ENCODE results near the gene ALDOB. TPM values are rescaled to one million over a fixed set of nuclear protein-coding genes. Genes with fewer than 3 reads are reported as not detected.

ALDOB gene
- total RNA-seq, 2 donors from 2014 or later: 0.24 to 0.85 TPM

DNA sequence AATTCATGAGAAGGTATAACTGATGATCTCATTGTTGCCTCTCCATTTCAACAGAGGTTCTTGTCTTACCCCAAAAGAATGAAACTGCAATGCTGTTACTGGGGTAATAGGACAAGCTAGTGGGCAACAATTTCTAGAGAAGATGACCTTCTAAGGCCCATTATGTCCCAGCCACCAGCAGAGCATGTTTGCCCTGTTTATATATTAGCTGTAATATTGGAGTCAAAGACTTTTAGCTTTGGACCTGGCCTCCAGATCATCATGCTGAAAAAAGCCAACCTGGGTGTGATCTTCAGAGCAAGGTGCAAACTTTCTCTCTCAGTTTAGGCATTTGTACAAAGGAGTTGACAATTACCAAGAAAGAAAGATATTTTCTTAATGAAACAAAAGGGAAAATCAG, 3.4 kb downstream of the ALDOB start:
- Histone ChIP-seq H3K4me1 (peaks cover 0 to 5% of the 10 kb centered on the region in 2 donors), H3K9me3 (no peaks in the 10 kb centered on the region), H3K36me3 (no peaks in the 10 kb centered on the region), H3K4me3 (no peak overlapping the region), H3K27me3 (no peaks in the 10 kb centered on the region), H3K27ac (no peak overlapping the region)
- DNase-seq (ENCODE audit: low spot score): no peak
- TF ChIP-seq CTCF (IDR thresholded peaks at IDR 0.05): no peak

- Histone ChIP-seq H3K4me1 (peaks cover 0 to 3% of the 10 kb centered on the region in 2 donors), H3K27me3 (no peaks in the 10 kb centered on the region), H3K36me3 (no peaks in the 10 kb centered on the region), H3K4me3 (no peak overlapping the region), H3K9me3 (no peaks in the 10 kb centered on the region), H3K27ac (no peak overlapping the region)
- no peak for TF ChIP-seq CTCF (IDR thresholded peaks at IDR 0.05)
- DNase-seq (ENCODE audit: low spot score): no peak
Observed at GRCh38 chr9:101429736-101430135, 5.8 kb downstream of the ALDOB start.

GRCh38 chr9:101428909-101429308, 6.7 kb downstream of the ALDOB start:
- TF ChIP-seq CTCF (IDR thresholded peaks at IDR 0.05): no peak
- no peak overlapping the region for H3K27ac ChIP-seq
- H3K9me3 ChIP-seq: no peaks in the 10 kb centered on the region
- no peak overlapping the region for H3K4me3 ChIP-seq
- no peaks in the 10 kb centered on the region for H3K4me1 ChIP-seq
- no peaks in the 10 kb centered on the region for H3K36me3 ChIP-seq
- no peaks in the 10 kb centered on the region for H3K27me3 ChIP-seq
- DNase-seq (ENCODE audit: low spot score): no peak

DNA sequence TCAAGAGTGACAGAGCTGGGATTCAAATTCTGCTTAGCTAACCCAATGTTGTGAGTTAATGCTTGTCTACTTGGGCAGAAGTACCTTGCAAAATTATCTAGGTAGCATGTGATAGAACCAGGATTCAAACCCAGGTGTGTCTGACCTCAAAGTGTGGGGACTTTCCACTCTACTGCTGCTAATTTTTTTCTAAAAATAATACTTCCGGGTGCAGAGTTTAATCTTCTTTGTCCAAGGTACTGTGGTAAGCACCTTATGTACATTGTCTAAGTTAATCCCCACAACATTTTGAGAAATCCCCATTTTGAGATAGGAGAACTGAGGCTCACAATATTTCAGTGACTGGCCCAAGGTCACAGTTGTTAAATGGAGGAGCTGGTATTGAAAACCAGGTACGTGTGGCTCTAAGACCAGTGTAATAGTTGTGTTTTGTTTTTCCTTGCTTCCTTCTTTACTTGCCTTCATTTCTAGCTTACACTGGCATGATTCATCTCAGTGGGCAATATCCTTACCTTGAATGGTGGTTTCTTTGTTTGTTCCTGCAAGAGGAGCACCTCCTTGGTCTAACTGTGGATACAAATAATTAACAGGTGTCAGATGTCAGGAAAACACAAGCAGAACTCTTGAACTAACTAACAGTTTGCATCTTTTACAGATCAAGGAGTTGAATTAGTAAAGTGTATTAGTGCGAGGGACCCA, 7.5 kb downstream of the ALDOB start:
- Histone ChIP-seq H3K27me3 (no peaks in the 10 kb centered on the region), H3K27ac (no peak overlapping the region), H3K4me1 (no peaks in the 10 kb centered on the region), H3K36me3 (no peaks in the 10 kb centered on the region), H3K4me3 (no peak overlapping the region), H3K9me3 (no peaks in the 10 kb centered on the region)
- no peak for TF ChIP-seq CTCF (IDR thresholded peaks at IDR 0.05)
- no peak for DNase-seq (ENCODE audit: low spot score)

DNA sequence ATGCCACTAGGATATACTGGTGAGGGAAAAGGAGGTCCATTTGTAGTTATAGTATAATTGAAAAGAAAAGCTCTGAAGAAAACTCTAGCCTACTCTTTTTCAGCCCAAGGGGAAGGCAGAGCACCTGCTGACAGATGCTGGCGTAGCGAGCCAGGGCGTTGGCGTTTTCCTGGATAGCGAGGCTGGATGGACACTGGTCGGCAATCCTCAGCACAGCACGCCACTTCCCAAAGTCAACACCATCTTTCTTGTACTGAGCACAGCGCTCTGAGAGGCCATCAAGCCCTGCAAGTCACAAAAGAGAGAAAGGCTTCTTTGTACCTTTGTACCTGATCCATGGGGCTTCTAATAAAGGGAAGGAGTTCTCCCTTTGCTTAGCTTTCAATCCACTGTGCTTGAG, 8.2 kb downstream of the ALDOB start:
- TF ChIP-seq CTCF (IDR thresholded peaks at IDR 0.05): no peak
- no peak for DNase-seq (ENCODE audit: low spot score)
- Histone ChIP-seq H3K27ac (no peak overlapping the region), H3K36me3 (no peaks in the 10 kb centered on the region), H3K27me3 (no peaks in the 10 kb centered on the region), H3K9me3 (no peaks in the 10 kb centered on the region), H3K4me1 (no peaks in the 10 kb centered on the region), H3K4me3 (no peak overlapping the region)

DNA sequence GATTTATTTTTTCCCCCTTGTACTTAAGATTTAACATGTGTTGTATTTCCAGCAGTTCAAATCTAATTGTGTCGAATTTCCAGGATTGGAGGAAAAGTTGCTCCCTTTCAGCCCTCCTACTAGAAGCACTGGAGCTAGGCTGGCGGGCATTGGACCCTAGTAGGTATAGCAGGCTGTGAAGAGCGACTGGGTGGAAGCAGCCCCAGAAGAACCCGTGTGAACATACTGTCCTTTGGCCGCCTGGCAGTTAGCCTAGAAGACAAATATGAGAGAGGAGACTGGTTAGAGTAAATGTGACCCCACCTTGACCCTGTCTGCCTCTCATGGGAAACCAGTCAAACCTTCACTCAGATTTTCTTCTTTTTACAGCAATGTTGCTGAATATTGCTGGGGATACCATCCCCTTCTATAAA, 13.9 kb downstream of the ALDOB start:
- H3K27ac ChIP-seq: no peak overlapping the region
- no peak overlapping the region for H3K4me3 ChIP-seq
- H3K36me3 ChIP-seq: no peaks in the 10 kb centered on the region
- H3K9me3 ChIP-seq: no peaks in the 10 kb centered on the region
- TF ChIP-seq CTCF (IDR thresholded peaks at IDR 0.05): no peak
- no peaks in the 10 kb centered on the region for H3K27me3 ChIP-seq
- DNase-seq (ENCODE audit: low spot score): no peak
- H3K4me1 ChIP-seq: no peaks in the 10 kb centered on the region
